ENCODE measurements around the gene ZNF587B. TPM values are rescaled to one million over a fixed set of nuclear protein-coding genes. Genes with fewer than 3 reads are reported as not detected.
"Not testable (repeated sequence)": the region's sequence is repeated elsewhere in the genome, so short reads cannot be mapped to it uniquely, and the experiment has no call there.

ZNF587B gene
- total RNA-seq, 1 donor from 2014 or later, result 24.5 TPM

GRCh38 chr19:57841122-57841763 is 11.1 kb downstream of the ZNF587B start:
- no peak for TF ChIP-seq CTCF (IDR thresholded peaks at IDR 0.05; ENCODE audit: unreplicated experiment)
- Mint-ChIP-seq H3K4me1 (ENCODE audit: unreplicated experiment) (peaks cover 3% of the 10 kb centered on the region), H3K36me3 (ENCODE audit: low read depth, unreplicated experiment) (peaks cover 37% of the 10 kb centered on the region), H3K4me3 (ENCODE audit: unreplicated experiment) (no peak overlapping the region), H3K27me3 (ENCODE audit: unreplicated experiment) (peaks cover 2% of the 10 kb centered on the region), H3K9me3 (ENCODE audit: unreplicated experiment) (no peaks in the 10 kb centered on the region), H3K27ac (ENCODE audit: unreplicated experiment) (no peak overlapping the region)
- no peak for DNase-seq (ENCODE audit: low spot score)

GRCh38 chr19:57847164-57847563 is 17.1 kb downstream of the ZNF587B start:
- H3K9me3 Mint-ChIP-seq (ENCODE audit: unreplicated experiment); H3K4me3 Mint-ChIP-seq (ENCODE audit: unreplicated experiment); DNase-seq (ENCODE audit: low spot score); H3K27me3 Mint-ChIP-seq (ENCODE audit: unreplicated experiment): not testable (repeated sequence)
- Mint-ChIP-seq H3K36me3 (ENCODE audit: low read depth, unreplicated experiment) (peaks cover 20% of the 10 kb centered on the region), H3K4me1 (ENCODE audit: unreplicated experiment) (peaks cover 16% of the 10 kb centered on the region), H3K27ac (ENCODE audit: unreplicated experiment) (peak overlapping the region; percentile 74)

GRCh38 chr19:57849162-57849665 is 19.1 kb downstream of the ZNF587B start:
- Mint-ChIP-seq H3K27ac (ENCODE audit: unreplicated experiment) (peak overlapping the region; percentile 64), H3K36me3 (ENCODE audit: low read depth, unreplicated experiment) (peaks cover 26% of the 10 kb centered on the region), H3K4me1 (ENCODE audit: unreplicated experiment) (peaks cover 16% of the 10 kb centered on the region), H3K27me3 (ENCODE audit: unreplicated experiment) (peaks cover 12% of the 10 kb centered on the region), H3K4me3 (ENCODE audit: unreplicated experiment) (peak overlapping the region; percentile 99)
- not testable (repeated sequence) for H3K9me3 Mint-ChIP-seq (ENCODE audit: unreplicated experiment); DNase-seq (ENCODE audit: low spot score)

GRCh38 chr19:57849666-57850473 is 19.8 kb downstream of the ZNF587B start, which contains the start of gene ZNF587:
Gene ZNF587, plus strand, starts transcription at chr19:57849859. Its CDS starts 180 bp downstream, at chr19:57850039.
- DNase-seq (ENCODE audit: low spot score), result peak; percentile 50
- Mint-ChIP-seq H3K4me1 (ENCODE audit: unreplicated experiment) (peaks cover 16% of the 10 kb centered on the region), H3K36me3 (ENCODE audit: low read depth, unreplicated experiment) (peaks cover 26% of the 10 kb centered on the region), H3K27me3 (ENCODE audit: unreplicated experiment) (peaks cover 12% of the 10 kb centered on the region), H3K27ac (ENCODE audit: unreplicated experiment) (peak within 1 kb of the TSS; percentile 96), H3K4me3 (ENCODE audit: unreplicated experiment) (peak within 1 kb of the TSS; percentile 99)
- H3K9me3 Mint-ChIP-seq (ENCODE audit: unreplicated experiment), result not testable (repeated sequence)

GRCh38 chr19:57850553-57851017 is 20.5 kb downstream of the ZNF587B start:
- no peak for DNase-seq (ENCODE audit: low spot score)
- H3K27ac Mint-ChIP-seq (ENCODE audit: unreplicated experiment), result peak overlapping the region; percentile 96
- H3K27me3 Mint-ChIP-seq (ENCODE audit: unreplicated experiment), result peaks cover 12% of the 10 kb centered on the region
- TF ChIP-seq CTCF (IDR thresholded peaks at IDR 0.05; ENCODE audit: unreplicated experiment), result no peak
- H3K36me3 Mint-ChIP-seq (ENCODE audit: low read depth, unreplicated experiment), result peaks cover 26% of the 10 kb centered on the region
- H3K4me1 Mint-ChIP-seq (ENCODE audit: unreplicated experiment), result peaks cover 16% of the 10 kb centered on the region
- H3K4me3 Mint-ChIP-seq (ENCODE audit: unreplicated experiment), result peak overlapping the region; percentile 99
- no peaks in the 10 kb centered on the region for H3K9me3 Mint-ChIP-seq (ENCODE audit: unreplicated experiment)

- Mint-ChIP-seq H3K4me1 (ENCODE audit: unreplicated experiment) (peaks cover 16% of the 10 kb centered on the region), H3K27ac (ENCODE audit: unreplicated experiment) (peak overlapping the region; percentile 22), H3K36me3 (ENCODE audit: low read depth, unreplicated experiment) (peaks cover 31% of the 10 kb centered on the region), H3K27me3 (ENCODE audit: unreplicated experiment) (peaks cover 13% of the 10 kb centered on the region), H3K4me3 (ENCODE audit: unreplicated experiment) (peak overlapping the region; percentile 56)
- not testable (repeated sequence) for H3K9me3 Mint-ChIP-seq (ENCODE audit: unreplicated experiment); DNase-seq (ENCODE audit: low spot score)
Observed at GRCh38 chr19:57851812-57852603, 21.9 kb downstream of the ZNF587B start.

GRCh38 chr19:57854117-57854516 is 24.0 kb downstream of the ZNF587B start:
- H3K27ac Mint-ChIP-seq (ENCODE audit: unreplicated experiment); H3K4me3 Mint-ChIP-seq (ENCODE audit: unreplicated experiment); DNase-seq (ENCODE audit: low spot score); H3K9me3 Mint-ChIP-seq (ENCODE audit: unreplicated experiment): not testable (repeated sequence)
- peaks cover 15% of the 10 kb centered on the region for H3K27me3 Mint-ChIP-seq (ENCODE audit: unreplicated experiment)
- H3K4me1 Mint-ChIP-seq (ENCODE audit: unreplicated experiment), result peaks cover 16% of the 10 kb centered on the region
- peaks cover 38% of the 10 kb centered on the region for H3K36me3 Mint-ChIP-seq (ENCODE audit: low read depth, unreplicated experiment)

- H3K4me3 Mint-ChIP-seq (ENCODE audit: unreplicated experiment); H3K27ac Mint-ChIP-seq (ENCODE audit: unreplicated experiment); H3K4me1 Mint-ChIP-seq (ENCODE audit: unreplicated experiment); H3K9me3 Mint-ChIP-seq (ENCODE audit: unreplicated experiment); DNase-seq (ENCODE audit: low spot score); H3K27me3 Mint-ChIP-seq (ENCODE audit: unreplicated experiment): not testable (repeated sequence)
- H3K36me3 Mint-ChIP-seq (ENCODE audit: low read depth, unreplicated experiment), result peaks cover 34% of the 10 kb centered on the region
Observed at GRCh38 chr19:57862351-57862750, 32.3 kb downstream of the ZNF587B start.

All from endothelial cell (in vitro differentiated cells).